ENCODE measurements around the gene DIP2C.
A peak's percentile ranks its signal among the peaks of the same experiment; 100 is the strongest.

The DIP2C gene

GRCh38 chr10:299969-300368, 389.5 kb downstream of the DIP2C start:
- DNase-seq (ENCODE audit: low spot score): no peak

- no peak for DNase-seq (ENCODE audit: low spot score)
These were observed 390.0 kb downstream of the DIP2C start for GRCh38 chr10:299512-299911.

- no peak for DNase-seq (ENCODE audit: low spot score)
These were observed 391.4 kb downstream of the DIP2C start for GRCh38 chr10:298033-298432.

- no peak for DNase-seq (ENCODE audit: low spot score)
These were observed 391.9 kb downstream of the DIP2C start for GRCh38 chr10:297567-297966.

GRCh38 chr10:293636-294035, 395.8 kb downstream of the DIP2C start:
- DNase-seq (ENCODE audit: low spot score): no peak

- no peak for DNase-seq (ENCODE audit: low spot score)
These were observed 399.3 kb downstream of the DIP2C start for GRCh38 chr10:290026-290725.

- no peak for DNase-seq (ENCODE audit: low spot score)
These were observed 399.9 kb downstream of the DIP2C start for GRCh38 chr10:289581-289980.

- DNase-seq (ENCODE audit: low spot score): no peak
These were observed 400.9 kb downstream of the DIP2C start for GRCh38 chr10:288316-289200.

GRCh38 chr10:287814-288213, 401.7 kb downstream of the DIP2C start:
- DNase-seq (ENCODE audit: low spot score): peak; percentile 45

GRCh38 chr10:287026-287709, 402.3 kb downstream of the DIP2C start:
- DNase-seq (ENCODE audit: low spot score): no peak

GRCh38 chr10:285216-285615, 404.3 kb downstream of the DIP2C start:
- no peak for DNase-seq (ENCODE audit: low spot score)

GRCh38 chr10:283916-284356, 405.5 kb downstream of the DIP2C start:
- no peak for DNase-seq (ENCODE audit: low spot score)

GRCh38 chr10:283140-283479, 406.4 kb downstream of the DIP2C start:
- no peak for DNase-seq (ENCODE audit: low spot score)

GRCh38 chr10:282294-283139, 407.0 kb downstream of the DIP2C start:
- no peak for DNase-seq (ENCODE audit: low spot score)

GRCh38 chr10:279655-280054, 409.8 kb downstream of the DIP2C start:
- DNase-seq (ENCODE audit: low spot score): no peak

- no peak for DNase-seq (ENCODE audit: low spot score)
These were observed 410.2 kb downstream of the DIP2C start for GRCh38 chr10:279232-279631.

GRCh38 chr10:278707-279106, 410.8 kb downstream of the DIP2C start:
- no peak for DNase-seq (ENCODE audit: low spot score)

- DNase-seq (ENCODE audit: low spot score): no peak
These were observed 411.5 kb downstream of the DIP2C start for GRCh38 chr10:277963-278362.

GRCh38 chr10:275680-276079, 413.8 kb downstream of the DIP2C start:
- no peak for DNase-seq (ENCODE audit: low spot score)

- no peak for DNase-seq (ENCODE audit: low spot score)
These were observed 414.6 kb downstream of the DIP2C start for GRCh38 chr10:274866-275265.

GRCh38 chr10:273088-273487, 416.4 kb downstream of the DIP2C start:
- DNase-seq (ENCODE audit: low spot score): no peak

- DNase-seq (ENCODE audit: low spot score): no peak
These were observed 417.7 kb downstream of the DIP2C start for GRCh38 chr10:271722-272121.
